Trophoblast cell (in vitro differentiated cells and primary cell): ENCODE results near the gene CPE.

Experiments used
- DNase-seq, 2 donors: peaks; one replicate each; pipeline ENCODE4 v3.0.0-alpha.2; 2016
- H2AFZ ChIP-seq: 2 replicates; pipeline ENCODE4 v1.6.1; 2013; ENCODE audit warnings: low read length, moderate library complexity, mild to moderate bottlenecking; ENCODE audit not compliant: insufficient read depth, poor library complexity
- H2AK5ac ChIP-seq: 2 replicates; pipeline ENCODE4 v1.6.1; 2013; ENCODE audit warnings: mild to moderate bottlenecking, low read length
- H2BK120ac ChIP-seq: 2 replicates; pipeline ENCODE4 v1.6.1; 2013; ENCODE audit warnings: low read length, mild to moderate bottlenecking, moderate library complexity; ENCODE audit not compliant: insufficient read depth, poor library complexity
- H2BK12ac ChIP-seq: 2 replicates; pipeline ENCODE4 v1.6.1; 2013; ENCODE audit warnings: mild to moderate bottlenecking, low read length, moderate library complexity
- H2BK5ac ChIP-seq: 2 replicates; pipeline ENCODE4 v1.6.1; 2013; ENCODE audit warnings: low read length, low read depth, moderate library complexity, mild to moderate bottlenecking; ENCODE audit not compliant: poor library complexity
- H3K14ac ChIP-seq: 2 replicates; pipeline ENCODE4 v1.6.1; 2013; ENCODE audit warnings: mild to moderate bottlenecking, low read length
- H3K18ac ChIP-seq: 2 replicates; pipeline ENCODE4 v1.6.1; 2013; ENCODE audit warnings: mild to moderate bottlenecking, low read length
- H3K23ac ChIP-seq: 2 replicates; pipeline ENCODE4 v1.6.1; 2013; ENCODE audit warnings: low read length
- H3K27ac ChIP-seq: 2 replicates; pipeline ENCODE4 v1.5.1; 2013; ENCODE audit warnings: low read depth, mild to moderate bottlenecking, inconsistent platforms, low read length, moderate library complexity
- H3K27me3 ChIP-seq: 2 replicates; pipeline ENCODE4 v1.6.1; 2013; ENCODE audit warnings: inconsistent platforms, mild to moderate bottlenecking, low read length, moderate library complexity; ENCODE audit not compliant: insufficient read depth
- H3K36me3 ChIP-seq, 2 experiments: 1 replicate in 1 of 2; 2 replicates in 1 of 2; pipeline ENCODE4 v1.6.1; 2013; ENCODE audit warnings: low read length in 2 of 2, mild to moderate bottlenecking in 2 of 2, moderate library complexity in 1 of 2; ENCODE audit not compliant: insufficient read depth in 2 of 2, control insufficient read depth in 1 of 2
- H3K4ac ChIP-seq: 2 replicates; pipeline ENCODE4 v1.6.1; 2013; ENCODE audit warnings: low read depth, mild to moderate bottlenecking, low read length, moderate library complexity
- H3K4me1 ChIP-seq, 2 experiments: 1 replicate in 1 of 2; 2 replicates in 1 of 2; pipeline ENCODE4 v1.6.1; 2013; ENCODE audit warnings: low read length in 2 of 2, mild to moderate bottlenecking in 2 of 2, moderate library complexity in 1 of 2; ENCODE audit not compliant: insufficient read depth in 2 of 2, control insufficient read depth in 1 of 2
- H3K4me2 ChIP-seq: 2 replicates; pipeline ENCODE4 v1.6.1; 2013; ENCODE audit warnings: inconsistent platforms, mild to moderate bottlenecking, low read length, moderate library complexity
- H3K4me3 ChIP-seq: 2 replicates; pipeline ENCODE4 v1.5.1; 2013; ENCODE audit warnings: mild to moderate bottlenecking, low read depth, low read length, inconsistent platforms
- H3K79me1 ChIP-seq: one replicate; pipeline ENCODE4 v1.6.1; 2013; ENCODE audit warnings: low read length
- H3K79me2 ChIP-seq: 2 replicates; pipeline ENCODE4 v1.6.1; 2013; ENCODE audit warnings: low read length, mild to moderate bottlenecking; ENCODE audit not compliant: control insufficient read depth, insufficient read depth, poor library complexity
- H3K9ac ChIP-seq: 2 replicates; pipeline ENCODE4 v1.6.1; 2013; ENCODE audit warnings: mild to moderate bottlenecking, low read length
- H3K9me3 ChIP-seq: 2 replicates; pipeline ENCODE4 v1.6.1; 2013; ENCODE audit warnings: low read depth, mild to moderate bottlenecking, control low read depth, inconsistent platforms, low read length; ENCODE audit not compliant: insufficient read depth
- H4K12ac ChIP-seq: 2 replicates; pipeline ENCODE4 v1.6.1; 2013; ENCODE audit warnings: low read depth, mild to moderate bottlenecking, low read length, moderate library complexity
- H4K8ac ChIP-seq: 2 replicates; pipeline ENCODE4 v1.6.1; 2013; ENCODE audit warnings: low read depth, mild to moderate bottlenecking, low read length, moderate library complexity
- H4K91ac ChIP-seq: one replicate; pipeline ENCODE4 v1.6.1; 2013; ENCODE audit warnings: low read depth, mild to moderate bottlenecking, low read length, moderate library complexity
- WGBS: extraction: QIAGEN DNeasy Blood & Tissue Kit; methylation state at CpG from one replicate; pipeline ENCODE4 v1.1.7; 2013; ENCODE audit warnings: missing lambda C conversion rate; ENCODE audit not compliant: insufficient read length, insufficient coverage; ENCODE audit errors: extremely low coverage; 5-methylcytosine and 5-hydroxymethylcytosine counted together

Gene CPE

GRCh38 chr4:165384598-165384997 is 5.8 kb downstream of the CPE start:
- H3K79me1 ChIP-seq, result no peaks in the 10 kb centered on the region
- no peak overlapping the region for H3K14ac ChIP-seq
- no peak overlapping the region for H4K8ac ChIP-seq
- no peaks in the 10 kb centered on the region for H3K27me3 ChIP-seq
- no CpG with 5 or more reads among the region's 1 CpG for WGBS
- H2BK120ac ChIP-seq, result peak overlapping the region; percentile 60
- no peak overlapping the region for H2BK12ac ChIP-seq
- H3K79me2 ChIP-seq, result no peaks in the 10 kb centered on the region
- no peaks in the 10 kb centered on the region for H3K9me3 ChIP-seq
- H3K4me2 ChIP-seq, result no peak overlapping the region
- H4K12ac ChIP-seq, result no peak overlapping the region
- H4K91ac ChIP-seq, result peak overlapping the region; percentile 15
- H3K23ac ChIP-seq, result no peak overlapping the region
- peaks cover 4 to 5% of the 10 kb centered on the region in 2 experiments for H3K4me1 ChIP-seq
- H3K4ac ChIP-seq, result no peak overlapping the region
- DNase-seq, result peak in 1 of 2 donors; percentile 13
- H3K18ac ChIP-seq, result peak overlapping the region; percentile 59
- H2AFZ ChIP-seq, result no peak overlapping the region
- no peak overlapping the region for H2BK5ac ChIP-seq
- no peak overlapping the region for H2AK5ac ChIP-seq
- no peak overlapping the region for H3K27ac ChIP-seq
- H3K4me3 ChIP-seq, result no peak overlapping the region
- H3K36me3 ChIP-seq, result no peaks in the 10 kb centered on the region
- H3K9ac ChIP-seq, result no peak overlapping the region

GRCh38 chr4:165385126-165385525 is 6.3 kb downstream of the CPE start:
- H3K36me3 ChIP-seq, result no peaks in the 10 kb centered on the region
- H3K9me3 ChIP-seq, result no peaks in the 10 kb centered on the region
- no peak overlapping the region for H3K27ac ChIP-seq
- no peak overlapping the region for H2BK120ac ChIP-seq
- no peak overlapping the region for H4K12ac ChIP-seq
- H3K79me2 ChIP-seq, result no peaks in the 10 kb centered on the region
- H3K23ac ChIP-seq, result no peak overlapping the region
- no peak overlapping the region for H2AK5ac ChIP-seq
- H2BK12ac ChIP-seq, result no peak overlapping the region
- no peak overlapping the region for H3K9ac ChIP-seq
- H3K4me3 ChIP-seq, result no peak overlapping the region
- H3K4ac ChIP-seq, result no peak overlapping the region
- H3K14ac ChIP-seq, result no peak overlapping the region
- no peak for DNase-seq
- no peak overlapping the region for H3K4me2 ChIP-seq
- H2AFZ ChIP-seq, result no peak overlapping the region
- H3K27me3 ChIP-seq, result no peaks in the 10 kb centered on the region
- no peak overlapping the region for H3K18ac ChIP-seq
- WGBS, result no CpG with 5 or more reads among the region's 4 CpGs
- no peak overlapping the region for H2BK5ac ChIP-seq
- H4K8ac ChIP-seq, result no peak overlapping the region
- H3K4me1 ChIP-seq, result peaks cover 4 to 5% of the 10 kb centered on the region in 2 experiments
- H3K79me1 ChIP-seq, result no peaks in the 10 kb centered on the region
- no peak overlapping the region for H4K91ac ChIP-seq

GRCh38 chr4:165386328-165386727 is 7.5 kb downstream of the CPE start:
- WGBS, result no CpG with 5 or more reads among the region's 1 CpG
- Histone ChIP-seq H3K9ac (no peak overlapping the region), H3K4me2 (no peak overlapping the region), H3K4me1 (peaks cover 4 to 5% of the 10 kb centered on the region in 2 experiments), H2BK12ac (no peak overlapping the region), H4K91ac (no peak overlapping the region), H2BK120ac (no peak overlapping the region), H2AFZ (no peak overlapping the region), H3K4ac (no peak overlapping the region), H4K12ac (no peak overlapping the region), H3K79me2 (no peaks in the 10 kb centered on the region), H3K27me3 (no peaks in the 10 kb centered on the region), H3K79me1 (no peaks in the 10 kb centered on the region), H3K27ac (no peak overlapping the region), H2BK5ac (no peak overlapping the region), H3K4me3 (no peak overlapping the region), H3K23ac (no peak overlapping the region), H3K14ac (no peak overlapping the region), H3K18ac (no peak overlapping the region), H3K36me3 (no peaks in the 10 kb centered on the region), H2AK5ac (no peak overlapping the region), H4K8ac (no peak overlapping the region), H3K9me3 (no peaks in the 10 kb centered on the region)
- no peak for DNase-seq

GRCh38 chr4:165388756-165389155 is 9.9 kb downstream of the CPE start:
- no peaks in the 10 kb centered on the region for H3K79me1 ChIP-seq
- no peak overlapping the region for H4K91ac ChIP-seq
- H2BK12ac ChIP-seq, result no peak overlapping the region
- H3K27ac ChIP-seq, result no peak overlapping the region
- H3K23ac ChIP-seq, result no peak overlapping the region
- H3K4me1 ChIP-seq, result peaks cover 1 to 5% of the 10 kb centered on the region in 2 experiments
- no peak overlapping the region for H2BK5ac ChIP-seq
- no peaks in the 10 kb centered on the region for H3K36me3 ChIP-seq
- H3K9me3 ChIP-seq, result no peaks in the 10 kb centered on the region
- H2AFZ ChIP-seq, result no peak overlapping the region
- no peak overlapping the region for H3K18ac ChIP-seq
- H3K27me3 ChIP-seq, result no peaks in the 10 kb centered on the region
- DNase-seq, result no peak
- no peaks in the 10 kb centered on the region for H3K79me2 ChIP-seq
- no peak overlapping the region for H4K8ac ChIP-seq
- no peak overlapping the region for H2BK120ac ChIP-seq
- no peak overlapping the region for H4K12ac ChIP-seq
- H3K4me3 ChIP-seq, result no peak overlapping the region
- H3K4me2 ChIP-seq, result no peak overlapping the region
- H3K4ac ChIP-seq, result no peak overlapping the region
- H3K9ac ChIP-seq, result no peak overlapping the region
- H3K14ac ChIP-seq, result no peak overlapping the region
- H2AK5ac ChIP-seq, result no peak overlapping the region
